GM11168 (cell line): ENCODE results near the gene TMC6.
"Not testable (repeated sequence)": the region's sequence is repeated elsewhere in the genome, so short reads cannot be mapped to it uniquely, and the experiment has no call there.

Source experiments
- in situ Hi-C: fragments of 300-500 bp; cut with MboI; formaldehyde crosslinking; loops from one replicate; pipeline ENCODE4 v1.12.0; 2022; ENCODE audit warnings: low sequenced_read_pairs; ENCODE audit not compliant: unreplicated experiment

Gene TMC6

GRCh38 chr17:78089576-78090281, 38.8 kb downstream of the TMC6 start:
- in situ Hi-C loops: no loop called here

- in situ Hi-C loops: no loop called here
These were observed 40.0 kb downstream of the TMC6 start for GRCh38 chr17:78088529-78088928.

DNA sequence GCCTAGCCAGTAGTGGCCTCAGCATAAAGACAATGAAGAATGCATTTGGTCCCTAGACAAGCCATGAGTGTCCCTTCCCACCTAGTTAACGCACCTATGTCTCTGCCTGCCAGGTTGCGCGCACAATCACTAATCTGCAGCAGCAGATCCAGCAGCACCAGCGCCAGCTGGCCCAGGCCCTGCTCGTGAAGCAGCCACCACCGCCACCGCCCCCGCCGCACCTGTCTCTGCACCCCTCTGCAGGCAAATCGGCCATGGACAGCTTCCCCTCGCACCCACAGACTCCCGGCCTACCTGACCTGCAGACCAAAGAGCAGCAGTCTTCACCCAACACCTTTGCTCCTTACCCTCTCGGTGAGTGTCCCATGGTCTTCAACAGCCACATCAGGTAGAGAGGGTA, 41.8 kb downstream of the TMC6 start:
- in situ Hi-C loops: no loop called here

DNA sequence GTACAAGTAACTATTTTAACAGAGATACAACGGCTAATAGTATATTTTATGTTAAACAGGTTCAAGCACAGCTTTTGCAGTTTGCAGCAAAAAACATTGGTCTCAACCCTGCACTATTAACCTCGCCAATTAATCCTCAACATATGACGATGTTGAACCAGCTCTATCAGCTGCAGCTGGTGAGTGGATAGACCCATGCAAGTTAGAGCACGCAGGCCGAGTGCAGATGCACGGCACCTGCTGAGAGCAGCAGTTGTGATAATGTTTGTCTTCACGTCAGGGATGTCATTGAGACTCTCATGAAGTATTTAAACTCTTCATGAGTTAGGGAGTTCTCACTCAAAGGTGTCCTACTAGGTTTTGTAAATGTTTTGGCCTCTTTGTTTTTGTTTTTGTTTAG, 45.6 kb downstream of the TMC6 start:
- in situ Hi-C loops: no loop called here

- in situ Hi-C loops: not testable (repeated sequence)
These were observed 46.1 kb downstream of the TMC6 start for GRCh38 chr17:78082355-78082872.

DNA sequence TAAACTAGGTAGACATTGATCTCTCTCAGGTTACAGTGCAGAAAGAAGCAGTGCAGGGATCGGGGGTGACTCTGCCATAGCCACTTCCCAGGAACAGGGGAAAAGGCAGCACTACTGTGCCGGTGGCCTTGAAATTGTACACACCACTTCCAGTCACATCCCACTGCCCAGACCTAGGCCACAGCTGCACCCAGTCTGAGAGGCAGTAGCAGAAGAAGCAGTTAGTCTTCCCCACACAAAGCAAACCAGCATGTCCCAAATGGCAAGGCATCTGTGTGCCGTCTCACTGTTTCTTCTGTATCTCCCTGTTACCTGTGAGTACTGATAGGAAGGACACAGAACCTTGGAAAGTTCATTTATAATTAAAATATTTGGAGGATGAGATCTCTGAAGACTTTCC, 47.0 kb downstream of the TMC6 start:
- in situ Hi-C loops: no loop called here

GRCh38 chr17:78079253-78079652, 49.3 kb downstream of the TMC6 start:
- in situ Hi-C loops: no loop called here

DNA sequence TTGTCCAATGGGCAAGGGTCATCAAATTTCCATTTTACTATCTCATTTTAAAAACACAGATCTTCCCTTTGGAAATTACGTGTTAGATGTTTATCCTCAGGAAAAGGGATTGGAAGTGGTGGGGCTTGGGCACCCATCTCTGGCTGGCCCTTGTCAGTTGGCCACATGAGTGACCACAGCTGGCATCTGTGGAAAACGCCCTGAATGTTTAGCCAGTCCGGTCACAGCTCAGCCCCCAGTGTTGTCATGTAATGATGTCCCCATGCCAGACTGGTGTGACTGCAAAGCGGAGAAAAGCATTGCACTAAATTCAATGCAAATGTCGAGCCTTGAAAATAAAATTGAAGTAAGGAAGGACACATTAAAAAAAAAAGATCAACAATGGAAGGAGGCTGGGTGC, 53.0 kb downstream of the TMC6 start:
- in situ Hi-C loops: no loop called here

DNA sequence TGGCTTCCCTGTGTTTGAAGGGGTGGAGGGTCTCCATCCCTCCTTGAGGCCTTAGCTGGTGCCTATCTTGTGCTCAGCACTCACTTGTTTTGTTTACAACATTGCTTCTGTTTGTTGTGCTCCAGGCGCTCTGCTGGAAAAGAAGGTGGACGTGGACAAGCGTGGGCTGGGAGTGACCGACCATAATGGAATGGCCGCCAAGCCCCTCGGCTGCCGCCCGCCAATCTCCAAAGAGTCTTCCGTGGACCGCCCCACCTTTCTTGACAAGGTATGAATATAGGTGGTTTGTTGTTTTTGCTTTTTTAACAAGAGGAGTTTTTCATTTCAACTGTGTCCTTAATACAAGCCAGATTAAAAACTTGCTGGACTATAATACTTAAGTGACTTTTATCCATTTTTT, 53.5 kb downstream of the TMC6 start:
- in situ Hi-C loops: no loop called here

- in situ Hi-C loops: no loop called here
These were observed 55.6 kb downstream of the TMC6 start for GRCh38 chr17:78072961-78073360.

- in situ Hi-C loops: no loop called here
These were observed 58.9 kb downstream of the TMC6 start for GRCh38 chr17:78069695-78070094.

GRCh38 chr17:78066976-78067375, 61.6 kb downstream of the TMC6 start:
- in situ Hi-C loops: not testable (repeated sequence)

DNA sequence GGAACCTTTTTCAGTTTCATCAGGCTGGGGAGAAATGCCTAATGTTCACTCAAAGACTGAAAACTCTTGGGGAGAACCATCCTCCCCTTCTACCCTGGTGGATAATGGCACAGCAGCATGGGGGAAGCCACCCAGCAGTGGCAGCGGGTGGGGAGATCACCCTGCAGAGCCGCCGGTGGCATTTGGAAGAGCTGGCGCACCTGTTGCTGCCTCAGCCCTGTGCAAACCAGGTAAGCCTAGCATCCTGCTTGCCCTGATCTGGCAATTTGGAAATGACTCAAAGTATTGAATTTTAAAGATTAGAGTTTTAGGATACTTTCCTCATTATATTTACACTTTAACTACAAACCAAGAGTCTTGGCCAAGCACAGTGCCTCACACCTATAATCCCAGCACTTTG, 63.8 kb downstream of the TMC6 start:
- in situ Hi-C loops: no loop called here

DNA sequence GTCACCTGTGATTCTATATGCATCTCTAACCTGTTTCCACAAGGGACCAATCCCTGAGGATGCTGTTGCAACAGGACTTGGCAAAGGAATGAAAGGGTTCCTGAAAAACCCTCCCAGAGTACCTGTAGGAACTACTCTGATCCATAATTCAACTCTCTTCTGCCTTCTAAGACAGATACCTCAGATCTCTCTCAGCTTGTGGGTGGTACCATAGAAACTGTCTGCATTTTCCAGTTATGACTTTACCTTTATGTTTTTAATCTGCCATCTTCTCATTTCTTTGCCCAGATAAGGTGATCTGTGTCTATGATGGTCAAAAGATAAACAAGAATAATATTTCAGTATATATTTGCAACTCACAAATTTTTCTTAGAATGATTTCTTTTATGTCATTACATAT, 65.1 kb downstream of the TMC6 start:
- in situ Hi-C loops: no loop called here

DNA sequence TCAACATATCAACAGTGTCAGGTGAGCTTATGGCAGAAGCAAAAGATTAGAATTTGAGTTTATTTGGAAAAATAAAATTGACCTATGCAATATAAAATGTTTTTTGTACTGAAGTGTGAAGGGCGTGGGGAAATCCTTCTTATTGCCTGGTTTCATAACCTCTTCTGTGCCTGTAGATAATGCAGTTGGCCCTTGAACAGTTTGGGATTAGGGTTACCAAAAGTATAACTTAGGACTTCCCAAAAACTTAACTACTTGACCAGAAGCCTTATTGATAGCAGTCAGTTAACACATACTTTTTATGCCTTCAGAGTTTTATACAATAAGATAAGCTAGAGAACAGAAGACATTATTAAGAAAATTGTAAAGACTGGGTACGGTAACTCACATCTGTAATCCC, 66.0 kb downstream of the TMC6 start:
- in situ Hi-C loops: no loop called here
